HG03558 (cell line): ENCODE results near the gene SETD1B.
"Not testable (repeated sequence)": the region's sequence is repeated elsewhere in the genome, so short reads cannot be mapped to it uniquely, and the experiment has no call there.

Source experiments
- ATAC-seq: cut with Tn5 transposase; IDR thresholded peaks from one replicate; pipeline ENCODE4 v1.9.1; 2021; ENCODE audit warnings: moderate number of reproducible peaks; ENCODE audit not compliant: unreplicated experiment; ENCODE audit errors: extremely low read depth

Gene SETD1B

DNA sequence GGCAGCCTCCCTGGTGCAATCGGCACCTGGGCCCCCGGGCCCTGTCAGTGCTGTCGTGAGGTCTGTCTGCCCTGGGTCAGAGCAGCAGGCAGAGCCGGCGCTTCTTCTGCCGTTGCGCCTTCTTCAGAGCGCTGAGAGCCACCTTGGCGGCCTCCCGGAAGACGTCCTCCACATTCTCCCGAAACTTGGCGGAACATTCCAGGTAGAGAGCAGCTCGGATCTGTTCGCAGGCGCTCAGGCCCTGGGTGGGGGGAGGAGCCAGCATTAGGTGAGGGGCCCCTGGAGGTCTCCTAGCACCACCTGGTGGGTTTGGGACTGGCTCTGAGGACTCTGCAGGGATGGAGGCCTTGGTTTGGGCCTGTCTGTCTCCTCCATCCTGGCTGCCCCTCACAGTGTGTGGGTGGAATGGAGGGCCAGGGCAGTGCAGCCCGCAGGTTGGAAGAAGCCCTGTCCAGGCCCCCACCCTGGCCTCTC is 24.4 kb upstream of the SETD1B start:
- no peak for ATAC-seq

DNA sequence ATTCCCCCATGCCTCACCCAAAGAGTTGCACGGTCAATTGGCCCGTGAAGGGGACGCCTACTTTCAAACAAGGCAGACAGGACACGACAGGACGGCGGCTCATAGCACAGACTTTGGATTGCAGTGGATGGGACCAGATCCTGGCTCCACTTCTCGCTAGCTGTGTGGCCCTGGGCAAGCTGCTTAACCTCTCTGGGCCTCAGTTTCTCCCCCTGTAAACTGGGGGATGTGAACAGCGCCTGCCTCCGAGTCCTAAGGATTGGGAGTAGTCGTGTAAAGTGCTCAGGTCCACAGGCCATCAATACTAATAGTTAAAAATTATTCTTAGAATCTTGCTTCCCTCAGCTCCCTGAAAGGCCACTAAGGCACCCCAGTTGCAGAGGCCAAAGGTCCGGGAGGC is 23.4 kb upstream of the SETD1B start:
- no peak for ATAC-seq

DNA sequence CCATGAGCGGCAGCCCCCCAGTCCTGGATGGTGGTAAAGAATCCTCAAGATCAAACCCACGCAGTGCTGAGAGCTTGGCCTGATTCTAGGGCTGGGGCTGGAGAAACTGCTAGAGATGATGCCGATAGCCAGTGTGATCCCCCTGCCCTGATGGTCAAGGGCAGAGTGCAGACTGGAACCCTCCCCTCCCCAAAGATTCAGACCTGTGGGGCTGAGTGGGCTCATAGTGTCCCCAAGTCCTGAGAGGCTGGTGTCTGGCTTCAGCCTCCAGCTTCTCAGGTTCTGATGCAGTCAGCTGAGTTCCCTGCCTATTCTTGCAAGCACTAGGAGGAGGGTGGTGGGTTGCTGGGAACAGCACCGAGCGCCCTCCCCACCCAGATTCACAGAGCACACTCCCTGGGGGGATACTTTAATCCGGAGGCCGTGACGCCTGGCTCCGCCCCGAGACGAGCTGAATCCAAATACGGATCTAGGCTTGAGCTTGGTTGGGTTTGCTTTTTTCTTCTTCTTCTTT is 22.3 kb upstream of the SETD1B start:
- ATAC-seq: no peak

DNA sequence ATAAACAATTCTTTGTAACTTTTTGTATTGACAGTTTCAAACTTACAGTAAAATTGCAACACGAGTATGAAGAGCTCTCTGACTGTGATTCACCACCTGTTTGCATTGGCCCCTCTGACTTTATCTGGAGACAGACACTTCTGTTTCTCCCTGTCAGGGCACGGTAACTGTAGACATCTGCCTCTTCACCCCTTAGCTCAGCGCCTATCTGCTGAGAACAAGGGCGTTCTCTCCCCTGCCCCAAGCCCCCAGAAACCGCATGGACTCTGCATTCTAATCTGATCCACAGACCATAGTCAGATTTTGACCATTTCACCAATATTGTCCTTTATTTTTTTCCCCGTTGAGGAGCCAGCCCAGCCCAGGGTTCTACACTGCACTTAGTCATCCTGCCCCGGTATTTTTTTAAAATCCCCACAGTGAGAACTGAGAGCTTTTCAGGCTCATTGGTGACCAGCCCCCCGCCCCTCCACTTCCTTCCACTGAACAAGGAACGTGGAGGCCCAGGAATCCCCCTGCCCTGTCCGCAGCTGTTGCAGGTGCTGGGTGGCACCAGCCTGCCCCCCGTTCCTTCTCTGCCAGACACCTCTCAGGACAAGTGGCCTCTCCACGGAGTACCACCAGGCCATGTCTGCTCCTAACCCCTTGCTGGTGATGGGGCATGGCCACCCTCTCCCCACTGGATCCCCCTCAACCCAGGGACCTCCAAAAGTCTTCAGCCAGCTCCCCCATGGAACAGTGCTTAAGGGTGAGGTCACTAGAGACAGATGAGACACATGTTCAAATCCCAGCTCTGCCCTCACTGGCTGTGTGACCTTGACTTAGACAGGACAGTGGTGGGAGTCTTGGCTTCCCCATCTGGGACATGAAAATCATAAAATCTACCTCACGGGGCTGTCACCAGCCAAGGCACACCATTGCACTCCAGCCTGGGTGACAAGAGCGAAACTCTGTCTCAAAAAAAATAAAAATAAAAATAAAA is 21.5 kb upstream of the SETD1B start:
- ATAC-seq: no peak

DNA sequence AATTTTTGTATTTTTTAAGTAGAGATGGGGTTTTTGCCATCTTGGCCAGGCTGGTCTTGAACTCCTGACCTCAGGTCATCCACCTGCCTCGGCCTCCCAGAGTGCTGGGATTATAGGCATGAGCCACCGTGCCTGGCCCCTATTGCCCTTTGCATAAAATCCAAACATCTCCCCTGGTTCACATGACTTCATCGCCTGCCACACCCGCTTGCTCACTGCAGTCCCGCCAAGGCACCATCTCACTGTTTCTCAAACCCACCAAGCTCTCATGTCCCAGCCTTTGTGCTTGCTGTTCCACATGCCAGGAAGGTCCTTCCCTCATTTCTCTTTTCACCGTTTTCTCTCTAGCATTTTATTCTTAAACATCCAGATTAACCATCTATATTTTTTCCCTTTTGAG is 20.0 kb upstream of the SETD1B start:
- no peak for ATAC-seq

DNA sequence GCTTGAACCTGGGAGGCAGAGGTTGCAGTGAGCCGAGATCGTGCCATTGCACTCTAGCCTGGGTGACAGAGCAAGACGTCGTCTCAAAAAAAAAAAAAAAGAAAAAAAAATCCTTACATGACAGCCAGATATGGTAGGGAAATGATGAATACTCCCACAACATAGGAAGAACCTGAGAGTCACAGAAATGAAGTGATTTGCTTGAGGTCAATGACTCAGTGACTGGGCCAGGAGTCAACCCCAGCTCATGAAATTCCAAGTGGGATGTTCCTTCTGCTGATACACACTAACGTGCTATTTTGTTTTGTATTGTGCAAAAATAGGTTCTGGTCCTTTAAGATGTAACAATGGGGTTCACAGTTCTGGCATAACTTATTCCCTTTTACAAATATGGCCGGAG is 19.3 kb upstream of the SETD1B start:
- no peak for ATAC-seq

DNA sequence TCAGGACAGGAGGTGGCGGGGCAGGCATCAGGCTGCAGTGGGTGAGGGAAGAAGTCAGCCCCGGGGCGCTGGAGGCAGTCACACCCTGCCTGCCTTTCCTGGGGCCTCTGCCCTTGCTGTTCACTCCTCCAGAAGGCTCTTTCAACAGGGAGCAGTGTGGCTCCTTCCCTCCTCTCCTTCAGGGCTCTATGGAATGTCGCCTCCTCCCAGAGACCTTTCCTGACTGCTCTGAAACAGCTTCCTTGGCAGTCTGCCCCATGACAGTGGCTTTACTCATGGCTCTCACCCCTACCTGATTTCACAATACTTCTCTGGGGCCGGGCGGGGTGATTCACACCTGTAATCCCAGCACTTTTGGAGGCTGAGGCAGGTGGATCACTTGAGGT is 17.4 kb upstream of the SETD1B start:
- no peak for ATAC-seq

DNA sequence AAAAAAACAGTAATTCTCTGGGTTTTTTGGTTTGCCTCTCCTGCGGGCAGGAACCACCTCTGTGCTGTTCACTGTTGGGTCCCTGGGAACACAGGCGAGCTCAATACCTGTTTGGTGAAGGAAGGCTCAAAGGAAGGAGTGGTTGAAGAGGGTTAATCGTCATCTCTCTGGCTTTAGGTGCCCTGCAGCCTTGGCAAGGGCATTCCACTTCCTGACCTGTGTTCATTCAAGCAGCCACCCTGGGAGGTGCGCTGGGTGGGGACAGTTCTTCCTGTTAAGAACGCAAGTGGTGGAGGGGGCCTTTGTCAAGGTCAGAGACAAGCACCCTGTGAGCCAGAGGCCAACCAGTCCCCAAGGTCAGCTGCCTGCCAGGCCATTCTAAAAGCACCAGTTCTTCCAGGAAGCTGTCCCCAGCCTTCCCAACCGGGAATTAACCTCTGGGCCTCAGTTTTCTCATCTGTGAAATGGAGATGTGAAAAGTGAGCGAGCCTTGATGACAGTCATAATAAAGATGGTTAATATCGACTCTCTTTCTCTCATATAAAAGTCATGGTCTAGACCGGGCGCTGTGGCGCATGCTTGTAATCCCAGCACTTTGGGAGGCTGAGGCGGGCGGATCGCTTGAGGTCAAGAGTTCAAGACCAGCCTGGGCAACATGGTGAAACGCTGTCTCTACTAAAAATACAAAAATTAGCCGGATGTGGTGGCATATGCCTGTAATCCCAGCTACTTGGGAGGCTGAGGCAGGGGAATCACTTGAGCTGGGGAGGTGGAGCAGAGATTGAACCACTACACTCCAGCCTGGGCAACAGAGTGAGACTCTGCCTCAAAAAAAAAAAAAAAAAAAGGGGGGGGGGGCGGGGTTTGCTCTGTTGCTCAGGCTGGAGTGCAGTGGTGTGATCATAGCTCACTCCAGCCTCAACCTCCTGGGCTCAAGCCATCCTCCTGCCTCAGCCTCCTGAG is 16.5 kb upstream of the SETD1B start:
- no peak for ATAC-seq

DNA sequence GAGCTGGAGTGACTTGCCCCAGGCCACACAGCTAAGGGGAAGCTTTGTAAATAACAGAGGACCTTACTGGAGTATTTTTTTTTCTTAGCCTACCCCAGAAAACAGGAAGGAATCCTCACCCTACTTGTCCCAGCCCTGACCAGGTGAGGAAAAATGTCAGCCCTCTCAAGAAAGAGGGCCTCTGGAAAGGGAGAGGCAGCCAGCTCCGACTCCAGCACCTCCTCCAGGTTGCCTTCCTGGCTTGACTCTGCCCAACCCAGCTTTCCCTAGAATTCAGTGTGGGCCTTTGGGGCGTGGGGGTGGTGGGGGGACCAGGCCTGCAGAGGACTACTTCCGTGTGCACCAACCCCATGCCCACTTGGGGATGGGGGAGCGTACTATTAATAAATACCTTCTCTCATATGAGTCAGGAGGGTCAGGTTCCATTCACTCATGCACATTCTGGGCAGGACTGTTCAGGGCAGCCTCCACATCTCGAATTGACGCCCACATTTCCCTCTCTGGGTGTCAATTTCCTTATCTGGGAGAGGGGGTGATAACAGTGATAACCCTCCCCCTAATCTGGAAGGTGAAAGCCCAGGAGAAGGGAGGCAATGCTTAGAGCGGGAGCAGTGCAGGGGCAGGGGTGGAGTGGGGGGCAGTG is 15.5 kb upstream of the SETD1B start:
- ATAC-seq: no peak

DNA sequence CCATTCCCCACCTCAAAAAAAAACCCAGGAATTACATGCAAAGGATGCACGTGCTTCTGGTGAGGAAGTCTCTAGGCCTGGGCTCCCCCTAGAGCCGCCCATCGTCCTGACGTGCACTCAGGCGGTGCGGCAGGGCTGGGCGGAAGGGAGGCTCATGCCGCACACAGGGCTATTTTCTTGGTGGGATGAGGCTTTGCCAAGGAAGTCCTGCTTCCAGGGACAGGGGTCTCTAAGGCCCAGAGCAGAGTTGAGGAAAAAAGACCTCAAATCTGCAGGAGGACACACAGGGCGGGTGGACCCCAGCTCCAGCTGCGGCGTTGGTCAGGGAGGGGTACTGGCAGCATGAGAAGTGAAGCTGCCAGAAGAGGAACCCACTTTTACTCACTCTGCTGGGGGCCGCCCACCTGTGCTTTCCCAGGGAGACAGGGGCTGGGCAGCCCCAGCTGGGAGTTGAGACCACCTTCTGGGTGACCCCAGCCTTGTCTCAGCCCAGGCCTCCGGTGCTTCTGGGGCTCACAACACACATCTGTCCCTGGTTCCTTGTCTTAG is 14.5 kb upstream of the SETD1B start:
- ATAC-seq: no peak

DNA sequence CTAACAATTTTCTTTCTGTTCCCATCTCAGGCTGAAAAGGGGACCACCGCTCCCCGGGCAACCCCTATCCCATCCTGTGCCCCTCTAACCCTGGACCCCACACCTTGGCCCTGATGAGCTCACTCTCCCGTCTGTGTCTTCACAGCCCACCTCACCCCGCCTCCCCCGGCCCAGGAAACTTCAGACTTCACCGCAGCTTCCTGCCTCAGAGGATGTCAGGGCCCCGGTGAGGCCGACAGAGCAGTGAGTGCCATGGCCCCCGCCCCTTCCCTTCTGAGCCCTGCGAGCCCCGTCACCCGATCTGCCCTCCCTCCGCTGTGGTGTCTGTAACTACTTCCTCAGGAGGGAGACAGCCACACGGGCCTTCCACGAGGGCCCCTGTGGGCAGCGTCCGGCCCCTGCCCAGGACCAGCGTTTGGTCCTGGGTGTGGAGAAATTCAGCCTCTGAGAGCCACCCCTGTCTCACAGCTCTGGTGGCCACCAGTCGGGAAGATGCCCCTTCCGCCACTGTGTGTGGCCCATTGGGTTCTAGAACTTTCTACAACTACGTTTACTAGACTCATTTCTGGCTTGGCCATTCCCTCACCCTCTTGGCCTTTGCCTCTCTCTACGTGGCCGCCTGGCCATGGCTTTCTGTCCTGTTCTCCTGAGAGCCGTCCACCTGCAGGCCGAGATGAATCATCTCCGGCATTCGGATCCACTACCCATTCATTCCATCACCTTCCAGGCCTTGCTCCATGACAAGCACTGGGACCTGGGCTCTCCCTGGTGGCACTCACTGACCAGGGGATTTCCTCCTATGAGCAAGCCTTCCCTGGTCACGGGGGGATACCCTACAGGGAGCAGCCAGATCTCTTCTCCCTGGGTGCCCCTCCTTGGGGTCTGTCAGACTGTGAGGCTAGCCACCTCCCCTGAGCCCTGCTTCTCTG is 13.7 kb upstream of the SETD1B start:
- ATAC-seq: no peak

DNA sequence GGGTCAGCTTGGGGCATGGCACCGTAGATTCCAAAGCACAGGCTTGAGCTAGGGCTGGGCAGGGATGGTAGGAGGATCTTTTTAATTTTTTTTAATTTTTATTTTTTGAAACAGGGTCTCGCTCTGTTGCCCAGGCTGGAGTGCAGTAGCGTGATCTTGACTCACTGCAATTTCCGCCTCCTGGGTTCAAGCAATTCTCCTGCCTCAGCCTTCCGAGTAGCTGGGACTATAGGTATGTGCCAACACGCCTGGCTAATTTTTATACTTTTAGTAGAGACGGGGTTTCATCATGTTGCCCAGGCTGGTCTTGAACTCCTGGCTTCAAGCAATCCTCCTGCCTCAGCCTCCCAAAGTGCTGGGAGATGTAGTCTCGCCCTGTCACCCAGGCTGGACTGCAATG is 13.0 kb upstream of the SETD1B start:
- ATAC-seq: not testable (repeated sequence)

DNA sequence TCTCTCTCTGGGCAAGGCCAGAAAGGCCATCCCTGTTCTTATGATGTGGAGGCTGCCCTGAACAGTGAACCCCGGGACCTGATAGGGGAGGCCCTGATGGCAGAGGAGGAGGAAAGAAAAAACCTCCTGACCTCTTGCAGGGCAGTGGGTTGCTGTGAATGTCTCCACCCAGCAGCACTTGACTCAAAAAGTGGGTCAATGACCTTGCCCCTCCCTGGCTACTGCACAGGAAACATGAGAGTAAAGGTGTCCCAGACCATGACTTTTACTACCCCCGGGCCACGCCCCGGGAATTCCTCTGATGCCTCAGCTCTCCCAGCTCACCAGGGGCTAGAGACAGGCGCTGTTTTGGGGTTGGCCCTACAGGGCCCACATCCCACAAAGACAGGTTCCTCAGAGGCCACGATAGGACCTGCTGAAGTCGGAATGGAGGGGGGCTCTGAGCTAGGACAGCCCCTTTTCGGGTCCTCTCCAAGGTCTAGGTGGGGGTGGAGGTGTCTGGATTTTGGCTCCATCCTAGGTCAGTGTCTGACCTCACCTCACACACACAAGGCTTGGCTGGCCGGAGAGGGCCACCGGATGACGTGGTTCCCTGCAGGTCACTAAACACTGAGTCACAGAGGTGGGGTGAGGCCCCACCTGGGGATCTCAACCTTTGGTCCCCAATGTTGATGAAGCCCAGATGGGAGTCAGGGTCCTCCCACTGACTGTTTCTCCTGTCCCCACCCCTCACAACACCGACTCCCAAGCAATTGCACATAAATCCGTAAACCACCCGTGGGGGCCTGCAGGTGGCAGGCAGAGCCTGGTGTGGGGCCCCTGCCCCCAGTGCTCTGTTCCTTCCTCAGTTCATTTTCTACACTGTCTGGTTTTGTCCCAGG is 11.9 kb upstream of the SETD1B start:
- no peak for ATAC-seq

DNA sequence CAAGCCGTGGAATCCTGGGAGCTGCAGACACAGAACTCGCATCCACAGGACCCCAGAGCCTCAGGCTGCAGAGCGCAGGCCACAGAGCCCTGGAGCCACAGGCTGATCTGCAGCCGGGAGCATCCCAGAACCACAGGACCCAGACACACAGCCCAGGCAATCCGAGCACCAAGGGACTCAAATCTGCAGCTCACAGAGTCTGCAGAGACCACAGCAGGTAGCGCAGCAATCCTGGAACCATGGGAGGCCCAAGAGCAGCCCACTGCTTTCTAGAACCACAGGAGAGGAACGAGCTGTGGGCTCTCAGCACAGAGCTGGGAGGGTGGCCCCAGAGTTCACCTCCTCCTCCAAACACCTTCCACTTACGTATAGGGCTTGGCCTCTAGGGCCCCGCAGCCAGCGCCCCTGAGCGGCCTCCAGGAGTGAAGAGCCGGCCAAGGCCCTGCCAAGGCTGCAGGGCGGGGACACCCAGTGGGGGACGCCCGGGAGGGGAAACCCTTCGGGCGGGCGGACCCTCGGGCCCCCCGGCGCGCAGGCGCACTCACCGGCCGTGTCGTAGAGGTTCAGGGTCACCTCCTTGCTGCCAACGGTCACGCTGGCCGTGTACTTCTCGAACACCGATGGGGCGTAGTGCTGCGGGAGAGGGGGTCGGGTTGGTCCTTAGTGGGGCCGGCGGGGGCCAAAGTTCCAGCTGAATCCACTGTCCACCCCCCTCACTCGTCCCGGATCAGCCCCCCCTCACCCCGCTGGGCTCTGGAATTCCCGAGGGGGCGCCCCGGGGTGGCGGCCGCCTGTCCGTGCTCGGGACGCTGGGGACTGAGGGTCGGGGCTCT is 11.0 kb upstream of the SETD1B start:
- ATAC-seq: no peak

DNA sequence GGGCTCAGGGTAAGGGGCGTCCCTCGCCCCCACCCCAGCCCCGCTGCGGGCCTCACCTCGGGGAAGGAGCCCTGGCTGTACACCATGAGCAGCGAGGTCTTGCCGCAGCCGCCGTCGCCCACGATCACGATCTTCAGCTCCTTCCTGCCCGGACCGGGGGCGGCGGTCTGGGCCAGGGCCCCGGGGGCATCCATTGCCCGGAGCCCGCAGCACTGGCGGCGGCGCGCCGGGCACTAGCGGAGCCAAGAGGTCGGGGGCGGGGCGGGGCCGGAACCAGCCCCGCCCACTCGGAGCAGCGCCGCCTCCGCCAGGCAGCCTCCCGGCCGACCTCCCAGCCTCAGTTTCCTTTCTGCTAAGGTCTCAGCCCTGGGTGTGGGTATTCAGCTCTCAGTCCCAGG is 10.4 kb upstream of the SETD1B start, which contains the start of gene RHOF:
RHOF (minus strand) TSS at position 249 of the 398 bp plus-strand sequence; CDS start at position 194, 55 bp downstream.
- no peak for ATAC-seq

DNA sequence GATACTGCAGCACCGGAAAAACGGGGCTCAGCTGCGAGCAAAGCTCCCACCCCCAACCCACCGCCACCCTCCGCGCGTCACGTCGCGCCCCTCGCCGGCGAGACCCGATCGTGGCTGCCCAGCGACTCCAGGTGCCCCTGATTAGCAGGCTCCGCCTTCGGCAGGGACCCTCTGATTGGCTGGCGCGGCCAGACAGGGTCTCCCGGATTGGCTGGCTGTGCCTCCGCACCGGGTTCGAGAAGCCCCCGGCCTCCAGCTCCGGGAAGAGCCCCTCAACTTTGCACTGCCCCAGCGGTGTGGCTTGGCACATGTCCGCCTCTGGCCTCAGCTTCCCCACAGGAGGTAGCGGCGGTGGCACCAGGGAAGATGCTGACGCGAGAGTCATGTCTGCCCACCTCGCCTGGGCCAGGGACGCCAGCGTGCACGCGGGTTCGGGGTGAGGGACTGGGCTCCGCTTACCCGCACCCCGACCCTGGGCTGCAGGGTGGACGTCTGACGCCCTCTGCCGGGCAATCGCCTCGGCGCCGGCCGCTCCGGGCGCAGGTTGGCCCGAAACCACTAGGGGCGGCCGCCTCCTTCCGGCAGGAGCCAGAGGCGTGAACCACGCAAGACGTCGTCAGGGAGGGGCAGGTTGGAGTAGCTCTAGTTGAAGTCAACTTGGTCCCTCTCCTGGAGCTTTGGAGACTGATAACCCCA is 9.8 kb upstream of the SETD1B start:
- ATAC-seq: no peak
